ENCODE results near the gene ANGPTL4.
"Not testable (repeated sequence)": the region's sequence is repeated elsewhere in the genome, so short reads cannot be mapped to it uniquely, and the experiment has no call there.

ANGPTL4 gene

GRCh38 chr19:8391198-8392016, 27.5 kb downstream of the ANGPTL4 start:
- no peak for DNase-seq

GRCh38 chr19:8392017-8392591, 28.1 kb downstream of the ANGPTL4 start:
- no peak for DNase-seq

- no peak for DNase-seq
These were observed 29.4 kb downstream of the ANGPTL4 start for GRCh38 chr19:8393192-8393870.

- no peak for DNase-seq
These were observed 29.9 kb downstream of the ANGPTL4 start for GRCh38 chr19:8393871-8394250.

- no peak for DNase-seq
These were observed 31.7 kb downstream of the ANGPTL4 start for GRCh38 chr19:8395621-8396082.

DNA sequence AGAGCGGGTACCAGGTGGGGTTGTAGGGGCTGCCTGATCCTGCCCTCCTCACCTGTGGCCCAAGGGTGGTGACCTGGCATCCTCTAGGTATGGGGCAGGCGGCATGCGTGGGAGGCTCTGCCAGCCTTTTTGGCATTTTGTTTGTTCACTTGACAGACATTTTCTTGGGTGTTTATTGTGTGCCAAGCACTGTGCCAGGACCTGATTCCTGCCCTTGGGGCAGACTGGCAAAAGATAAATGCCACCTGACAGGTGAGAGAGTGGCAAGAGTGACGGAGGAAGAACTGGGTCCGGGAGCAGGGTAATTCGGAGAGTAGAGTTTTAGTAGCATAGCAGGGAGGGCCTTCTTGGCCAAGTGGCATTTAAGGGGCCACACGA, 32.2 kb downstream of the ANGPTL4 start:
- DNase-seq: no peak

- DNase-seq: no peak
These were observed 32.7 kb downstream of the ANGPTL4 start for GRCh38 chr19:8396563-8397203.

GRCh38 chr19:8397271-8397670, 33.3 kb downstream of the ANGPTL4 start:
- no peak for DNase-seq

- no peak for DNase-seq
These were observed 33.9 kb downstream of the ANGPTL4 start for GRCh38 chr19:8397746-8398310.

- no peak for DNase-seq
These were observed 34.4 kb downstream of the ANGPTL4 start for GRCh38 chr19:8398311-8398771.

DNA sequence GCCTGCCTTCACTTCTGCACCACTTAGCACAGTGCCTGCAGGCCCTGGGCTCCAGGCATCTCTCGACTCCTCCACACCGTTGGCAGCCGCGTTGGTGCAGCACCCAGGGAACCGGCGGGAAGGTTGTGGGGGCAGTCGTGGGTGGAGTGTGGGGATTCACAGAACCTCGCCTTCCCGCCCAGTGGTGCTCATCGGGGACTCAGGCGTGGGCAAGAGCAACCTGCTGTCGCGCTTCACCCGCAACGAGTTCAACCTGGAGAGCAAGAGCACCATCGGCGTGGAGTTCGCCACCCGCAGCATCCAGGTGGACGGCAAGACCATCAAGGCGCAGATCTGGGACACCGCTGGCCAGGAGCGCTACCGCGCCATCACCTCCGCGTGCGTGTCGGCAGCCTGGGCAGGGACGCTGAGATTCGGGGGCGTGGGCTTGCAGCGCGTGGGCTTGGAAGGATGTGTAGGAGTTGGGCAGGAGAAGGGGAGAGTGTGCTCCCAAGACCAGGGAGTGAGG, 35.8 kb downstream of the ANGPTL4 start:
- no peak for DNase-seq

DNA sequence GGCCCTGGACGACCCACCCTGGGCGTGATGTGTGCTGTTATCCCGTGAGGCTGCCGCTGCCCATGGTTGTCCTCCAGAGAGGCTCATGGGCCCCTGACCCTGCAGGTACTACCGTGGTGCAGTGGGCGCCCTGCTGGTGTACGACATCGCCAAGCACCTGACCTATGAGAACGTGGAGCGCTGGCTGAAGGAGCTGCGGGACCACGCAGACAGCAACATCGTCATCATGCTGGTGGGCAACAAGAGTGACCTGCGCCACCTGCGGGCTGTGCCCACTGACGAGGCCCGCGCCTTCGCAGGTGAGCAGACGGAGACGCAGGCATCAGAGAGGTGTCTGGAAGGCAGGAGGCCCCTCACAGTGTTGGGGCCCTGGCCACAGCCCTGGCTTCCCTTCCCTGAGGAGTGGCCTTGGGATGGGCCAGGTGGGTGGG, 38.0 kb downstream of the ANGPTL4 start:
- DNase-seq: no peak

DNA sequence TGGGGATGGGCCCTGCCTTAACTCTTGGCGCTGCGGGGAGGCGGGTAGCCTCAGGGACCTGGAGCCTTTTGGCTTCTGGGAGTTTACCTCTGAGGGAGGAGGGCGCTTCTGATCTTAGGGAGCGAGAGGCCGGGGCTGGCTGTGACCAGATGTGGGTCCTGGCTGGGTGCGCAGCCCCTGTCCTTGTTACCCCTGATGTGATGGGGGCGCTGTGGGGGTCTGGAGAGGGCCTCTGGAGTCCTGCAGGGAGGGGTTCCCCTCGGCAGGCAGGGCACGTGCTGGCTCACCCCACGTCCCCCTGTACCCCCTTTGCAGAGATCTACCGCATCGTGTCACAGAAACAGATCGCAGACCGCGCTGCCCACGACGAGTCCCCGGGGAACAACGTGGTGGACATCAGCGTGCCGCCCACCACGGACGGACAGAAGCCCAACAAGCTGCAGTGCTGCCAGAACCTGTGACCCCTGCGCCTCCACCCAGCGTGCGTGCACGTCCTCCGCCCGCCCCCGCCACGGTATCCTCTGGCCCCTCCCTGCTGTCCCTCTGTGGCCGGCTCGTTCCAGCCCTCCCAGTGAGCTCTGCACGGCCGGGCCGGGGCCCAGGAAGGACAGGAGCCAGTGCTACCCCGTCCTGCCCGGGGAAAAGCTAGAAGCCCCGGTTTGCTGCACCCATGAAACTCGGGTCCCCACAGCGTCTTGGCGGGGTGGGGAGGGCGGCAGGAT, 39.3 kb downstream of the ANGPTL4 start:
- no peak for DNase-seq

- no peak for DNase-seq
These were observed 39.8 kb downstream of the ANGPTL4 start for GRCh38 chr19:8403820-8404109.

- no peak for DNase-seq
These were observed 40.6 kb downstream of the ANGPTL4 start for GRCh38 chr19:8404391-8405151.

DNA sequence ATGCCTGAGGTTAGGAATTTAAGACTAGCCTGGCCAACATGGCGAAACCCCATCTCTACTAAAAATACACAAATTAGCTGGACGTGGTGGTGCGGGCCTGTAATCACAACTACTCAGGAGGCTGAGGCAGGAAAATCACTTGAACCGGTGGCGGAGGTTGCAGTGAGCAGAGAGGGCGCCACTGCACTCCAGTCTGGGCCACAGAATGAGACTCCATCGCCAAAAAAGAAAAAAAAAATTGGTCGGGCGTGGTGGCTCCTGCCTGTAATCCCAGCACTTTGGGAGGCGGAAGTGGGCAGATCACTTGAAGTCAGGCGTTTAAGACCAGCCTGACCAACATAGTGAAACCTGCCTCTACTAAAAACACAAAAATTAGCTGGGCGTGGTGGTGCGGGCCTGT, 46.8 kb downstream of the ANGPTL4 start:
- not testable (repeated sequence) for DNase-seq

GRCh38 chr19:8412783-8413628, 49.1 kb downstream of the ANGPTL4 start, which contains the start of gene MARCHF2:
Gene MARCHF2 (plus strand): TSS chr19:8413305. CDS start chr19:8421841, 8,536 bp downstream.
- DNase-seq: peak; percentile 89

DNA sequence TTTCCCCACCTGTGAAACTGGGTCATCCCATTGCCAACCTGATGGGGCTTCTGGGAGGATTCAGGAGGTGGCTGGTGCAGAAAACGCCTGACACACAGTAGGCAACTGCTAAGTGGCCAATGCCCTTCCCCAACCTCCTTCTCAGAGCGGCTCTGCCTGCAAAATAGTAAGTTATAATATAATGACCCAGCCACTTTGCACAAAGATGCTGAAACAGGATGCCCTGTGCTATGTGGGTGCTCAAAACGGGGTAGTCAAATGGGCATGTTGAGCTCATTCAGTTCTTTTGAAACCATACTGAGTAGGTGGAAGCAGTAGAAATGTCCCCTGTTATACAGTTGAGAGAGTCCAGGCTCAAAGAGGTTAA, 49.7 kb downstream of the ANGPTL4 start:
- DNase-seq: no peak

GRCh38 chr19:8416796-8417195, 52.8 kb downstream of the ANGPTL4 start:
- no peak for DNase-seq

All from amniotic stem cell (primary cell).